DOHH2 (cell line): ENCODE data around the gene ZNF467.
A peak's percentile ranks its signal among the peaks of the same experiment; 100 is the strongest.

Experiments
- H3F3A ChIP-seq: fragments of 200-600 bp; sonication (generic), shearing (Covaris generic); 2 replicates; pipeline ENCODE4 v1.6.0; 2016; ENCODE audit warnings: antibody characterized with exemption, mild to moderate bottlenecking; ENCODE audit not compliant: control insufficient read depth, insufficient read depth
- H3K27ac ChIP-seq: fragments of 200-600 bp; sonication (generic); 2 replicates; pipeline ENCODE4 v1.5.1; 2014; ENCODE audit warnings: low read depth, mild to moderate bottlenecking, low read length, moderate library complexity
- H3K27me3 ChIP-seq: fragments of 200-600 bp; sonication (generic); 2 replicates; pipeline ENCODE4 v1.6.1; 2014; ENCODE audit warnings: mild to moderate bottlenecking, low read length, mixed read lengths; ENCODE audit not compliant: control insufficient read depth
- H3K36me3 ChIP-seq: fragments of 200-600 bp; sonication (generic); 2 replicates; pipeline ENCODE4 v1.6.1; 2014; ENCODE audit warnings: mild to moderate bottlenecking, low read length, moderate library complexity, mixed read lengths; ENCODE audit not compliant: control insufficient read depth
- H3K4me1 ChIP-seq: fragments of 200-600 bp; sonication (generic); 2 replicates; pipeline ENCODE4 v1.6.1; 2014; ENCODE audit warnings: mild to moderate bottlenecking, low read length, mixed read lengths; ENCODE audit not compliant: control insufficient read depth
- H3K4me2 ChIP-seq: fragments of 200-600 bp; sonication (generic); 2 replicates; pipeline ENCODE4 v1.6.0; 2014; ENCODE audit warnings: mild to moderate bottlenecking, low read length, moderate library complexity
- H3K4me3 ChIP-seq: fragments of 200-600 bp; sonication (generic); 2 replicates; pipeline ENCODE4 v1.5.1; 2014; ENCODE audit warnings: mild to moderate bottlenecking, low read length, mixed read lengths
- H3K79me2 ChIP-seq: fragments of 200-600 bp; sonication (generic); 2 replicates; pipeline ENCODE4 v1.6.1; 2014; ENCODE audit warnings: mild to moderate bottlenecking, low read length, mixed read lengths; ENCODE audit not compliant: control insufficient read depth
- H3K9me2 ChIP-seq: fragments of 200-600 bp; sonication (generic); replicated peaks from 2 replicates; pipeline ENCODE4 v1.6.1; 2014; ENCODE audit warnings: mild to moderate bottlenecking, low read length, mixed read lengths; ENCODE audit not compliant: control insufficient read depth
- H3K9me3 ChIP-seq: fragments of 200-600 bp; sonication (generic); 2 replicates; pipeline ENCODE4 v1.6.1; 2014; ENCODE audit warnings: antibody characterized with exemption, low read length, mixed read lengths; ENCODE audit not compliant: control insufficient read depth, insufficient read depth
- H4K20me1 ChIP-seq: fragments of 200-600 bp; sonication (generic); 2 replicates; pipeline ENCODE4 v1.6.0; 2014; ENCODE audit warnings: low read depth, mild to moderate bottlenecking, antibody characterized with exemption, low read length, moderate library complexity; ENCODE audit not compliant: control insufficient read depth, insufficient read depth
- CTCF ChIP-seq: fragments of 200-600 bp; sonication (generic); IDR thresholded peaks from one replicate; pipeline ENCODE4 v1.5.1; 2014; ENCODE audit warnings: antibody characterized with exemption, mild to moderate bottlenecking, low read depth, low read length; ENCODE audit not compliant: poor library complexity, severe bottlenecking
- EZH2phosphoT487 ChIP-seq: fragments of 200-600 bp; sonication (generic); IDR thresholded peaks from 2 replicates; pipeline ENCODE4 v1.6.1; 2017; ENCODE audit warnings: borderline replicate concordance, mild to moderate bottlenecking, antibody characterized with exemption, low read length, moderate library complexity, mixed read lengths

Gene ZNF467, protein sequence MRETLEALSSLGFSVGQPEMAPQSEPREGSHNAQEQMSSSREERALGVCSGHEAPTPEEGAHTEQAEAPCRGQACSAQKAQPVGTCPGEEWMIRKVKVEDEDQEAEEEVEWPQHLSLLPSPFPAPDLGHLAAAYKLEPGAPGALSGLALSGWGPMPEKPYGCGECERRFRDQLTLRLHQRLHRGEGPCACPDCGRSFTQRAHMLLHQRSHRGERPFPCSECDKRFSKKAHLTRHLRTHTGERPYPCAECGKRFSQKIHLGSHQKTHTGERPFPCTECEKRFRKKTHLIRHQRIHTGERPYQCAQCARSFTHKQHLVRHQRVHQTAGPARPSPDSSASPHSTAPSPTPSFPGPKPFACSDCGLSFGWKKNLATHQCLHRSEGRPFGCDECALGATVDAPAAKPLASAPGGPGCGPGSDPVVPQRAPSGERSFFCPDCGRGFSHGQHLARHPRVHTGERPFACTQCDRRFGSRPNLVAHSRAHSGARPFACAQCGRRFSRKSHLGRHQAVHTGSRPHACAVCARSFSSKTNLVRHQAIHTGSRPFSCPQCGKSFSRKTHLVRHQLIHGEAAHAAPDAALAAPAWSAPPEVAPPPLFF

DNA sequence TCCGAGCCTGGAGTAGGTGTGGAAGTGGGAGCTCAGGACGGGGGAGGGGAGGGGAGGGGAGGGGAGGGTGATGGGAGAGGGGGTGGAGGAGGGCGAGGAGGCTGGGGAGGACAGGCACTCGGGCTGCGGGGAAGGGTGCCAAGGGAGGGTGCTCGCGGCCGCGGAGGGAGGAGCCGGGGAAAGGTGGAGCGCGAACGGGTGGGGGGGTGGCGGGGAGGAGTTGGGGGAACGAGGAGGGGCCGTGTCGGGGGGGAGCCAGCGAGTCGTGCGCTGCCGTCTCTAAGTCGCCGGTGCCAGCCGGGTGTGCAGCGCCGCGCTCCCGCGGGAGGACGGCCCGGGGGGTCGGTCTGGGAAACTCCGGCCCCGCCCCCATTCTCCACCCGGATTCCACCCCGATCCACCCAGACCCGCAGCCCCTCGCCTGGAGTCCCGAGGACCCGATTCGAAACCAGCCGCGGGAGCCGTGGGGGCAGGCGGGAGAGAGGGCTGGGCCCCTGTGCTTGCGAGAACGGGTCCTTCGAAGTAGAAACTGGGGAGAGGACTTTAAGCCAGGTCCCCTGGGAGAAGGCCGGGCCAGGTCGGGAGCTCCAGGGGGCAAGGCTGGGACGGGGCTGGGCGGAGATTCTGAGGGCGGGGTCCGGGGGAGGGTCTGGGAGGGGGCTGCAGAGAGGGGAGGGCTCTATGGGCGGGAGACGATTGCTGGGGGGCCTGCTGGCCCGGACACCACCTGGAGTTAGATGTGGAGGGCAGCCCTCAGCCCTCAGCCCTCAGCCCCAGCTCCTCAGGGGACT lies at the start of gene ZNF467:
TSS of gene ZNF467 (minus strand) at position 143 of the 791 bp plus-strand sequence. CDS start 2,556 bp downstream, outside the sequence.
- peak within 1 kb of the TSS; percentile 86 for H3K4me2 ChIP-seq
- H3K4me1 ChIP-seq, result peaks cover 41% of the 10 kb centered on the region
- H3K4me3 ChIP-seq, result peak within 1 kb of the TSS; percentile 84
- H3K27me3 ChIP-seq, result peaks cover 17% of the 10 kb centered on the region; the same call in 1 of the 2 replicates
- H3K27ac ChIP-seq, result peak within 1 kb of the TSS; percentile 81
- no peaks in the 10 kb centered on the region for H3K9me2 ChIP-seq
- no peaks in the 10 kb centered on the region for H3K79me2 ChIP-seq
- H3K36me3 ChIP-seq, result 0 out of 2 replicates have a peak, but pooled peaks cover 4% of the 10 kb centered on the region
- H3F3A ChIP-seq, result peaks cover 9% of the 10 kb centered on the region
- H3K9me3 ChIP-seq, result no peaks in the 10 kb centered on the region
- TF ChIP-seq EZH2phosphoT487, result no peak
- no peak for TF ChIP-seq CTCF
- H4K20me1 ChIP-seq, result 0 out of 2 replicates have a peak, but pooled peaks cover 8% of the 10 kb centered on the region

DNA sequence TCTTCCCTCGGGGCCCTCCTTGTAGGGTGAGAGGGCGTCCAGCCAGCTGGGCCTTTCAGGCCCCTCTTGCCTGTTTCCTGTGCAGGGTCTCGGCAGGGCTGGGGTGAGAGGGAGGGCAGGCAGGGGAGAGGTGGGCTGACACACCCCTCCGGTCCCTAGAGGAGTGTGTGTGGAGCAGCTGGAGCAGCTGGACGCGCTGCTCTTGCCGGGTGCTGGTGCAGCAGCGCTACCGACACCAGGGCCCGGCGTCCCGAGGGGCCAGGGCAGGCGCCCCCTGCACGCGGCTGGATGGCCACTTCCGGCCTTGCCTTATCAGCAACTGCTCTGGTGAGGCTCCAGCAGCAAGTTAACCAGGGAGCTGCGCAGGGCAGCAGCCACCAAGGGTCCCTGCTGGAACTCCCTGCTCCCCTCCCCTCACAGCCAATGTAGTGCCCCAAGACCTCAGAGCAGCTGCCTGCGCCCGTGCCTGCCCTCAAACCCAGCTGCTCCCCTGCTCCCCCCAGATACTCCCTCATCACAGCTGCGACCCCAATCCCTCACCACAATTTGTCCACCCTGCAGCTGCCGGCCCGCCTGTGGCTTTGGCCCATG lies 49.1 kb upstream of the ZNF467 start:
- no peaks in the 10 kb centered on the region for H3K9me2 ChIP-seq
- H3K9me3 ChIP-seq, result no peaks in the 10 kb centered on the region
- H3K79me2 ChIP-seq, result no peaks in the 10 kb centered on the region
- peaks cover 5% of the 10 kb centered on the region; the same call in 1 of the 2 replicates for H3K27me3 ChIP-seq
- TF ChIP-seq CTCF (no peak), EZH2phosphoT487 (no peak)
- no peaks in the 10 kb centered on the region for H3K4me1 ChIP-seq
- H3K36me3 ChIP-seq, result no peaks in the 10 kb centered on the region
- H3K4me2 ChIP-seq, result no peak overlapping the region
- no peak overlapping the region for H3K4me3 ChIP-seq
- H3F3A ChIP-seq, result no peaks in the 10 kb centered on the region
- no peaks in the 10 kb centered on the region for H4K20me1 ChIP-seq
- H3K27ac ChIP-seq, result no peak overlapping the region

DNA sequence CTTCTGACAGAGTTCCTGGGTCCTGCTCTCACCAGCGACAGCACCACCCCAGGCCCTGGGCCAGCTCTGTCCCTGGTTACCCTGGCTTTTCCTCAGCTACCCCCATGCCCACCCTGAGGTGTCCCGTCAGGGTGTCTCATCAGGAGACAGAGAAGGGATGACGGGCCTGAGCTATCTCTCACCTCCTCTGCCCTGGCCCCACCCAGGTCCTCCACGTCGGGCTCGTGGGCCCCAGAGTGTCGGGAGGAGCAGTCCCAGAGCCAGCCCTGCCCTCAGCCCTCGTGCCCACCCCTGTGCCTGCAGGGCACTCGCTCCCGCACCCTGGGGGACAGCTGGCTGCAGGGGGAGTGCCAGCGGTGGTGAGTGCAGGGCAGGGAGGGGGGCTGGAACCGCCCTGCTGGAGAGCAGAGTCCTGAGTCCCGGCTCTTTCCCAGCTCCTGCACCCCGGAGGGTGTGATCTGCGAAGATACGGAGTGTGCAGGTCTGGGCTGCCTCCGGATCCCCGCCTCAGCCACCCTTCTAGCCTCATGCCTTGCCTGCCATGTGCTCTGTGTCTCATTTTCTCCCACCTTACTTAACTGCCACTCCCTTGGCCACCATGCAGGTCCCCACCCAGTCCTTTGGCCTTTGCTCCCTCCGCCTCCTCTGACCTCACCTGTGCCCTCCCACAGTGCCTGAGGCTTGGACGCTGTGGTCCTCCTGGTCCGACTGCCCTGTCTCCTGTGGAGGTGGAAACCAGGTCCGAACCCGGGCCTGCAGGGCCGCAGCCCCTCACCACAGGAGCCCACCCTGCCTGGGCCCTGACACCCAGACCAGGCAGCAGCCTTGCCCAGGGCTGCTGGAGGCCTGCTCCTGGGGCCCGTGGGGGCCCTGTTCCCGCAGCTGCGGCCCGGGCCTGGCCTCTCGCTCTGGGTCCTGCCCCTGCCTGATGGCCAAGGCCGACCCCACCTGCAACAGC lies 48.1 kb upstream of the ZNF467 start:
- Histone ChIP-seq H3K27me3 (peaks cover 5% of the 10 kb centered on the region; the same call in 1 of the 2 replicates), H3K9me2 (no peaks in the 10 kb centered on the region), H3K4me1 (no peaks in the 10 kb centered on the region), H3K79me2 (no peaks in the 10 kb centered on the region), H3F3A (no peaks in the 10 kb centered on the region), H3K4me3 (no peak overlapping the region), H3K36me3 (no peaks in the 10 kb centered on the region), H3K27ac (no peak overlapping the region), H3K9me3 (no peaks in the 10 kb centered on the region), H4K20me1 (no peaks in the 10 kb centered on the region), H3K4me2 (no peak overlapping the region)
- TF ChIP-seq CTCF, result no peak
- TF ChIP-seq EZH2phosphoT487, result no peak
